ENCODE results near the gene CBX3.
"Not testable (repeated sequence)": the region's sequence is repeated elsewhere in the genome, so short reads cannot be mapped to it uniquely, and the experiment has no call there.

CBX3 gene

GRCh38 chr7:26183545-26184280, 17.8 kb upstream of the CBX3 start:
- H3K4me1 ChIP-seq (ENCODE audit: control insufficient read depth, insufficient read depth, low read length): no peaks in the 10 kb centered on the region
- H3K4me3 ChIP-seq (ENCODE audit: low read depth, low read length): no peak overlapping the region
- H3K36me3 ChIP-seq (ENCODE audit: control insufficient read depth, insufficient read depth, low read length): peaks cover 45% of the 10 kb centered on the region
- no peaks in the 10 kb centered on the region for H3K9me3 ChIP-seq (ENCODE audit: control insufficient read depth, insufficient read depth, low read length)
- no peak overlapping the region for H3K9ac ChIP-seq (ENCODE audit: low read depth, low read length)
- H3K27me3 ChIP-seq (ENCODE audit: control insufficient read depth, insufficient read depth, low read length): no peaks in the 10 kb centered on the region
- H3K27ac ChIP-seq (ENCODE audit: low read depth, low read length): peak overlapping the region; percentile 70

- not testable (repeated sequence) for H3K9ac ChIP-seq (ENCODE audit: low read depth, low read length); H3K4me3 ChIP-seq (ENCODE audit: low read depth, low read length); H3K4me1 ChIP-seq (ENCODE audit: control insufficient read depth, insufficient read depth, low read length); H3K27me3 ChIP-seq (ENCODE audit: control insufficient read depth, insufficient read depth, low read length); H3K9me3 ChIP-seq (ENCODE audit: control insufficient read depth, insufficient read depth, low read length)
- H3K36me3 ChIP-seq (ENCODE audit: control insufficient read depth, insufficient read depth, low read length): peaks cover 49% of the 10 kb centered on the region
- H3K27ac ChIP-seq (ENCODE audit: low read depth, low read length): peak overlapping the region; percentile 70
Measured at GRCh38 chr7:26184281-26185101, 17.1 kb upstream of the CBX3 start.

GRCh38 chr7:26185131-26185843, 16.3 kb upstream of the CBX3 start:
- Histone ChIP-seq H3K27ac (ENCODE audit: low read depth, low read length) (peak overlapping the region; percentile 50), H3K27me3 (ENCODE audit: control insufficient read depth, insufficient read depth, low read length) (no peaks in the 10 kb centered on the region), H3K9ac (ENCODE audit: low read depth, low read length) (no peak overlapping the region), H3K9me3 (ENCODE audit: control insufficient read depth, insufficient read depth, low read length) (no peaks in the 10 kb centered on the region), H3K36me3 (ENCODE audit: control insufficient read depth, insufficient read depth, low read length) (peaks cover 49% of the 10 kb centered on the region), H3K4me1 (ENCODE audit: control insufficient read depth, insufficient read depth, low read length) (no peaks in the 10 kb centered on the region), H3K4me3 (ENCODE audit: low read depth, low read length) (no peak overlapping the region)

- Histone ChIP-seq H3K9ac (ENCODE audit: low read depth, low read length) (no peak overlapping the region), H3K27ac (ENCODE audit: low read depth, low read length) (no peak overlapping the region), H3K36me3 (ENCODE audit: control insufficient read depth, insufficient read depth, low read length) (peaks cover 49% of the 10 kb centered on the region)
Measured at GRCh38 chr7:26185844-26186180, 15.7 kb upstream of the CBX3 start.

GRCh38 chr7:26186364-26187311, 14.9 kb upstream of the CBX3 start:
- Histone ChIP-seq H3K4me1 (ENCODE audit: control insufficient read depth, insufficient read depth, low read length) (no peaks in the 10 kb centered on the region), H3K9ac (ENCODE audit: low read depth, low read length) (no peak overlapping the region), H3K27me3 (ENCODE audit: control insufficient read depth, insufficient read depth, low read length) (no peaks in the 10 kb centered on the region), H3K36me3 (ENCODE audit: control insufficient read depth, insufficient read depth, low read length) (peaks cover 52% of the 10 kb centered on the region), H3K27ac (ENCODE audit: low read depth, low read length) (peak overlapping the region; percentile 80), H3K4me3 (ENCODE audit: low read depth, low read length) (no peak overlapping the region), H3K9me3 (ENCODE audit: control insufficient read depth, insufficient read depth, low read length) (no peaks in the 10 kb centered on the region)

More at GRCh38 chr7:26185844-26186180, 15.7 kb upstream of the CBX3 start:
- Histone ChIP-seq H3K27me3 (ENCODE audit: control insufficient read depth, insufficient read depth, low read length) (no peaks in the 10 kb centered on the region), H3K4me1 (ENCODE audit: control insufficient read depth, insufficient read depth, low read length) (no peaks in the 10 kb centered on the region), H3K9me3 (ENCODE audit: control insufficient read depth, insufficient read depth, low read length) (no peaks in the 10 kb centered on the region), H3K4me3 (ENCODE audit: low read depth, low read length) (no peak overlapping the region)

- Histone ChIP-seq H3K4me3 (ENCODE audit: low read depth, low read length) (no peak overlapping the region), H3K27me3 (ENCODE audit: control insufficient read depth, insufficient read depth, low read length) (no peaks in the 10 kb centered on the region), H3K9ac (ENCODE audit: low read depth, low read length) (no peak overlapping the region), H3K4me1 (ENCODE audit: control insufficient read depth, insufficient read depth, low read length) (no peaks in the 10 kb centered on the region), H3K36me3 (ENCODE audit: control insufficient read depth, insufficient read depth, low read length) (peaks cover 60% of the 10 kb centered on the region), H3K27ac (ENCODE audit: low read depth, low read length) (peak overlapping the region; percentile 80), H3K9me3 (ENCODE audit: control insufficient read depth, insufficient read depth, low read length) (no peaks in the 10 kb centered on the region)
Measured at GRCh38 chr7:26187380-26188205, 14.0 kb upstream of the CBX3 start.

- no peaks in the 10 kb centered on the region for H3K9me3 ChIP-seq (ENCODE audit: control insufficient read depth, insufficient read depth, low read length)
- no peak overlapping the region for H3K4me3 ChIP-seq (ENCODE audit: low read depth, low read length)
- no peak overlapping the region for H3K9ac ChIP-seq (ENCODE audit: low read depth, low read length)
- peak overlapping the region; percentile 80 for H3K27ac ChIP-seq (ENCODE audit: low read depth, low read length)
- no peaks in the 10 kb centered on the region for H3K4me1 ChIP-seq (ENCODE audit: control insufficient read depth, insufficient read depth, low read length)
- H3K27me3 ChIP-seq (ENCODE audit: control insufficient read depth, insufficient read depth, low read length): no peaks in the 10 kb centered on the region
- peaks cover 66% of the 10 kb centered on the region for H3K36me3 ChIP-seq (ENCODE audit: control insufficient read depth, insufficient read depth, low read length)
Measured at GRCh38 chr7:26188206-26188956, 13.2 kb upstream of the CBX3 start.

GRCh38 chr7:26188957-26189541, 12.5 kb upstream of the CBX3 start:
- H3K36me3 ChIP-seq (ENCODE audit: control insufficient read depth, insufficient read depth, low read length): peaks cover 73% of the 10 kb centered on the region
- H3K4me3 ChIP-seq (ENCODE audit: low read depth, low read length): no peak overlapping the region
- no peak overlapping the region for H3K9ac ChIP-seq (ENCODE audit: low read depth, low read length)
- H3K27me3 ChIP-seq (ENCODE audit: control insufficient read depth, insufficient read depth, low read length): no peaks in the 10 kb centered on the region
- H3K9me3 ChIP-seq (ENCODE audit: control insufficient read depth, insufficient read depth, low read length): no peaks in the 10 kb centered on the region
- H3K27ac ChIP-seq (ENCODE audit: low read depth, low read length): peak overlapping the region; percentile 80
- no peaks in the 10 kb centered on the region for H3K4me1 ChIP-seq (ENCODE audit: control insufficient read depth, insufficient read depth, low read length)

- H3K4me3 ChIP-seq (ENCODE audit: low read depth, low read length): no peak overlapping the region
- no peaks in the 10 kb centered on the region for H3K27me3 ChIP-seq (ENCODE audit: control insufficient read depth, insufficient read depth, low read length)
- H3K36me3 ChIP-seq (ENCODE audit: control insufficient read depth, insufficient read depth, low read length): peaks cover 79% of the 10 kb centered on the region
Measured at GRCh38 chr7:26189697-26190096, 11.8 kb upstream of the CBX3 start.

More at GRCh38 chr7:26189697-26190096, 11.8 kb upstream of the CBX3 start:
- Histone ChIP-seq H3K4me1 (ENCODE audit: control insufficient read depth, insufficient read depth, low read length) (no peaks in the 10 kb centered on the region), H3K9ac (ENCODE audit: low read depth, low read length) (no peak overlapping the region), H3K27ac (ENCODE audit: low read depth, low read length) (peak overlapping the region; percentile 80), H3K9me3 (ENCODE audit: control insufficient read depth, insufficient read depth, low read length) (no peaks in the 10 kb centered on the region)

Data from HUES48 (cell line).